DOHH2 (cell line): ENCODE data around the gene CRISPLD2.

Experiments used
- H3F3A ChIP-seq: fragments of 200-600 bp; sonication (generic), shearing (Covaris generic); 2 replicates; pipeline ENCODE4 v1.6.0; 2016; ENCODE audit warnings: antibody characterized with exemption, mild to moderate bottlenecking; ENCODE audit not compliant: control insufficient read depth, insufficient read depth
- H3K27ac ChIP-seq: fragments of 200-600 bp; sonication (generic); 2 replicates; pipeline ENCODE4 v1.5.1; 2014; ENCODE audit warnings: low read depth, mild to moderate bottlenecking, low read length, moderate library complexity
- H3K27me3 ChIP-seq: fragments of 200-600 bp; sonication (generic); 2 replicates; pipeline ENCODE4 v1.6.1; 2014; ENCODE audit warnings: mild to moderate bottlenecking, low read length, mixed read lengths; ENCODE audit not compliant: control insufficient read depth
- H3K36me3 ChIP-seq: fragments of 200-600 bp; sonication (generic); 2 replicates; pipeline ENCODE4 v1.6.1; 2014; ENCODE audit warnings: mild to moderate bottlenecking, low read length, moderate library complexity, mixed read lengths; ENCODE audit not compliant: control insufficient read depth
- H3K4me1 ChIP-seq: fragments of 200-600 bp; sonication (generic); 2 replicates; pipeline ENCODE4 v1.6.1; 2014; ENCODE audit warnings: mild to moderate bottlenecking, low read length, mixed read lengths; ENCODE audit not compliant: control insufficient read depth
- H3K4me2 ChIP-seq: fragments of 200-600 bp; sonication (generic); 2 replicates; pipeline ENCODE4 v1.6.0; 2014; ENCODE audit warnings: mild to moderate bottlenecking, low read length, moderate library complexity
- H3K4me3 ChIP-seq: fragments of 200-600 bp; sonication (generic); 2 replicates; pipeline ENCODE4 v1.5.1; 2014; ENCODE audit warnings: mild to moderate bottlenecking, low read length, mixed read lengths
- H3K79me2 ChIP-seq: fragments of 200-600 bp; sonication (generic); 2 replicates; pipeline ENCODE4 v1.6.1; 2014; ENCODE audit warnings: mild to moderate bottlenecking, low read length, mixed read lengths; ENCODE audit not compliant: control insufficient read depth
- H3K9me2 ChIP-seq: fragments of 200-600 bp; sonication (generic); replicated peaks from 2 replicates; pipeline ENCODE4 v1.6.1; 2014; ENCODE audit warnings: mild to moderate bottlenecking, low read length, mixed read lengths; ENCODE audit not compliant: control insufficient read depth
- H3K9me3 ChIP-seq: fragments of 200-600 bp; sonication (generic); 2 replicates; pipeline ENCODE4 v1.6.1; 2014; ENCODE audit warnings: antibody characterized with exemption, low read length, mixed read lengths; ENCODE audit not compliant: control insufficient read depth, insufficient read depth
- H4K20me1 ChIP-seq: fragments of 200-600 bp; sonication (generic); 2 replicates; pipeline ENCODE4 v1.6.0; 2014; ENCODE audit warnings: low read depth, mild to moderate bottlenecking, antibody characterized with exemption, low read length, moderate library complexity; ENCODE audit not compliant: control insufficient read depth, insufficient read depth
- CTCF ChIP-seq: fragments of 200-600 bp; sonication (generic); IDR thresholded peaks from one replicate; pipeline ENCODE4 v1.5.1; 2014; ENCODE audit warnings: antibody characterized with exemption, mild to moderate bottlenecking, low read depth, low read length; ENCODE audit not compliant: poor library complexity, severe bottlenecking
- EZH2phosphoT487 ChIP-seq: fragments of 200-600 bp; sonication (generic); IDR thresholded peaks from 2 replicates; pipeline ENCODE4 v1.6.1; 2017; ENCODE audit warnings: borderline replicate concordance, mild to moderate bottlenecking, antibody characterized with exemption, low read length, moderate library complexity, mixed read lengths

CRISPLD2 gene

DNA sequence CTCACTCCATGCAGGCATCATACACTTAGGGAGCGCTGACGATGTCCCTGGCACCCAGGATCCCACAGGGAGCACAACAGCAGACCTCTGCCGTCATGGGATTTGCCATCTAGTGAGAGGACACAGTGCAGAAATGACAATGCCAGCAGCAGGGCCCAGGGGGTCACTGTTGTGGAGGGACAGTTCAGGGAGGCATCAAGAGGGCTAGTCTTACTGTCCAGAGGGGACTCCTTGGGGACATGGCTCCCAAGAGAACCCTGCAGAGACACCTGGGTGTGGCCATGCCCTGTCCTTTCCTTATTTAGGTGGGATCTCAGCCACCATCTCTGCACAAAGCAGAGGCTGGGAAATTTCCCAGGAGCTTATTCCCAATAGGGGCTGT, 73.7 kb downstream of the CRISPLD2 start:
- Histone ChIP-seq H3K79me2 (no peaks in the 10 kb centered on the region), H3K4me3 (no peak overlapping the region), H3F3A (no peaks in the 10 kb centered on the region), H3K36me3 (no peaks in the 10 kb centered on the region), H4K20me1 (no peaks in the 10 kb centered on the region), H3K27me3 (no peaks in the 10 kb centered on the region), H3K9me3 (no peaks in the 10 kb centered on the region), H3K4me2 (no peak overlapping the region), H3K9me2 (no peaks in the 10 kb centered on the region), H3K27ac (no peak overlapping the region), H3K4me1 (no peaks in the 10 kb centered on the region)
- TF ChIP-seq EZH2phosphoT487 (no peak), CTCF (no peak)

- H3K36me3 ChIP-seq: no peaks in the 10 kb centered on the region
- no peaks in the 10 kb centered on the region for H4K20me1 ChIP-seq
- no peaks in the 10 kb centered on the region for H3K9me3 ChIP-seq
- no peaks in the 10 kb centered on the region for H3K79me2 ChIP-seq
- H3K4me3 ChIP-seq: no peak overlapping the region
- H3K27me3 ChIP-seq: no peaks in the 10 kb centered on the region
- H3K9me2 ChIP-seq: no peaks in the 10 kb centered on the region
- H3K27ac ChIP-seq: no peak overlapping the region
- H3F3A ChIP-seq: no peaks in the 10 kb centered on the region
- H3K4me1 ChIP-seq: no peaks in the 10 kb centered on the region
- TF ChIP-seq CTCF (no peak), EZH2phosphoT487 (no peak)
- no peak overlapping the region for H3K4me2 ChIP-seq
Observed at GRCh38 chr16:84893849-84894599, 74.2 kb downstream of the CRISPLD2 start.

DNA sequence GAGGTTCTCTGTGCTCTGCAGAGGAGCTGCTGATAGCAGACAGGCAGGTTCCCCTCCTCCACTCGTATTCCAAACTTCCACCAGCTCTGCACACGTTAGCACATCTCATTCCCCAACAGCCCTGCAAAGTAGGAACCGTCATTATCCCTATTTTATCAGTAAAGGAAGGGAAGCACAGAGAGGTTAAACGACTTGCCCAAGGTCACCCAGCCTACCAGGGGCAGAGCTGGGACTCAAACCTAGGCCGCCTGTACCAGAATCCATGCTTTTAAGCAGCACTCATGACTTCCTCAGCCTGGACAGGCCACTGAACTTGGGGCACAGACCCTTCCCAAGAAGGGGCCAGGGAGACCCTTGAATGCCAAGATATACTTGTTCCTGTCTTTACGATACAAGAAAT, 75.2 kb downstream of the CRISPLD2 start:
- H3K4me1 ChIP-seq: no peaks in the 10 kb centered on the region
- no peak overlapping the region for H3K27ac ChIP-seq
- no peak overlapping the region for H3K4me3 ChIP-seq
- H3K9me3 ChIP-seq: no peaks in the 10 kb centered on the region
- TF ChIP-seq EZH2phosphoT487 (no peak), CTCF (no peak)
- H3K9me2 ChIP-seq: no peaks in the 10 kb centered on the region
- no peaks in the 10 kb centered on the region for H3K79me2 ChIP-seq
- H4K20me1 ChIP-seq: no peaks in the 10 kb centered on the region
- H3F3A ChIP-seq: no peaks in the 10 kb centered on the region
- no peaks in the 10 kb centered on the region for H3K27me3 ChIP-seq
- no peak overlapping the region for H3K4me2 ChIP-seq
- no peaks in the 10 kb centered on the region for H3K36me3 ChIP-seq
